Mammary epithelial cell (primary cell): ENCODE results near the gene TMEM74B.

Experiments used
- CTCF ChIP-seq, 2 donors: IDR thresholded peaks in 1 of 2; conservative IDR thresholded peaks in 1 of 2; 2 replicates each; pipeline ENCODE4 v1.5.1; 2011 to 2012; ENCODE audit warnings: inconsistent platforms in 2 of 2, low read length in 2 of 2, mild to moderate bottlenecking in 2 of 2, control low read depth in 1 of 2, low read depth in 1 of 2; ENCODE audit not compliant: insufficient read depth in 1 of 2; ENCODE audit errors: extremely low read depth in 1 of 2
- EZH2 ChIP-seq: IDR thresholded peaks from 2 replicates; pipeline ENCODE4 v1.6.1; 2012; ENCODE audit warnings: low read length, inconsistent platforms, borderline replicate concordance

DNA sequence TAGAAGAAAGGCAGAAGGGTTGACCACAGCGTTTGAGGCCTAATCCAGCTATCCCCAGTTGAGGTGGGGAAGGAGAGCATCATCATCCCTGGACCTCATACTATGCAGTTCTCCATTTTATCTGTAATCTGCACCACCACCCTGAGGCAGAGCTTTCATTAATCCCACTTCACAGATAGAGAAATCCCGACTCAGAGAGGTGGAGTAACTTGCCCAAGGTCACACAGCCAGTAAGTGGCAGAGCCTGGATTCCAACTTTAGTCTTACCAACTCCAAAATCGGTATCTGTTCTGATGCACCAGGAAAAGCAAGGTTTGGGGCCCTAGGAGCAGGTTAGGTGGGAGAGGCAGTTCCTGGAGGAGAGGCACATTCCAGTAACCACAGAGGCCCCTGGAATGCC, 6.7 kb downstream of the TMEM74B start:
- TF ChIP-seq CTCF (conservative IDR thresholded peaks at IDR 0.05 in 1 of 2, IDR thresholded peaks at IDR 0.05 in 1 of 2; ENCODE audit: extremely low read depth in 1 of 2, insufficient read depth in 1 of 2, low read depth in 1 of 2, low read length in 2 of 2): no peak
- TF ChIP-seq EZH2: no peak
